ENCODE data around the gene NDUFAF2. TPM values are rescaled to one million over a fixed set of nuclear protein-coding genes. Genes with fewer than 3 reads are reported as not detected.

NDUFAF2 gene
- total RNA-seq, 2 donors from 2014 or later, result 18.4 to 30.5 TPM

Other genes with a start within 250 kb of the NDUFAF2 start
- 10 to 100 TPM; 40.4 to 40.8 TPM for gene DEPDC1B, start 245.0 kb upstream of the NDUFAF2 start, total RNA-seq
- 1 to 10 TPM in 1 of 2 donors, under 1 TPM in 1; 0.27 to 2.0 TPM for gene ELOVL7, start 100.9 kb upstream of the NDUFAF2 start, total RNA-seq
- 10 to 100 TPM in 1 of 2 donors, 1 to 10 TPM in 1; 7.0 to 10.5 TPM for gene ERCC8, start 135 bp upstream of the NDUFAF2 start, total RNA-seq
- 10 to 100 TPM; 45.2 to 66.8 TPM for gene SMIM15, start 217.3 kb downstream of the NDUFAF2 start, total RNA-seq